Thyroid gland (tissue), 4 donors: ENCODE data around the gene ZNF555. TPM values are rescaled to one million over a fixed set of nuclear protein-coding genes. Genes with fewer than 3 reads are reported as not detected.

Experiments
- DNase-seq, 2 donors: peaks; one replicate each; pipeline ENCODE4 v3.0.0-alpha.2; 2019
- H3K27ac ChIP-seq, 3 donors: fragments of 200-600 bp; sonication (generic); 1 replicate in 2 of 3; 2 replicates in 1 of 3; pipeline ENCODE4 v1.5.1; 2016 to 2019; ENCODE audit warnings: mild to moderate bottlenecking in 1 of 3, moderate library complexity in 1 of 3
- H3K27me3 ChIP-seq: fragments of 200-600 bp; sonication (generic); one replicate; pipeline ENCODE4 v1.5.1; 2019
- H3K36me3 ChIP-seq, 2 donors: fragments of 200-600 bp; sonication (generic); one replicate each; pipeline ENCODE4 v1.5.1; 2016 to 2019
- H3K4me1 ChIP-seq, 2 donors: fragments of 200-600 bp; sonication (generic); one replicate each; pipeline ENCODE4 v1.5.1; 2017 to 2019
- H3K4me3 ChIP-seq, 3 donors: fragments of 200-600 bp; sonication (generic); replicated peaks in 1 of 3; 1 replicate in 2 of 3; 2 replicates in 1 of 3; pipeline ENCODE4 v1.5.1; 2016; ENCODE audit warnings: mild to moderate bottlenecking in 1 of 3
- H3K9me3 ChIP-seq: fragments of 200-600 bp; sonication (generic); one replicate; pipeline ENCODE4 v1.5.1; 2017
- POLR2A ChIP-seq, 2 donors: fragments of 450-650 bp; IDR thresholded peaks; one replicate each; pipeline ENCODE4 v1.6.1; 2017; ENCODE audit warnings: antibody characterized with exemption in 2 of 2, mild to moderate bottlenecking in 2 of 2, moderate library complexity in 1 of 2
- WGBS, 2 donors: methylation state at CpG; one replicate each; pipeline ENCODE4 v1.1.5; 2017; 5-methylcytosine and 5-hydroxymethylcytosine counted together
- intact Hi-C: fragments of 100-400 bp; cut with DNase I; formaldehyde crosslinking; loops from one replicate; pipeline ENCODE4 v1.15.1; 2023
- total RNA-seq, 4 donors: library from RNA; depleted of rRNA; stranded (reverse); fragments of >200 nt; gene quantifications; one replicate each; pipeline ENCODE4 v1.2.3, GENCODE V29; 2016
- TF ChIP-seq, protein P1 (sequence below), 6 experiments: fragments of 200-600 bp in 3 of 6; fragments of 450-650 bp in 3 of 6; sonication (generic) in 3 of 6; IDR thresholded peaks; one replicate each; pipeline ENCODE4 v1.5.1; 2016 to 2019; ENCODE audit warnings: antibody characterized with exemption in 6 of 6, mild to moderate bottlenecking in 2 of 6, inconsistent platforms in 1 of 6, moderate library complexity in 1 of 6

Gene ZNF555
- total RNA-seq, 4 donors from 2014 or later = 8.7 to 10.2 (median 9.5) TPM

DNA sequence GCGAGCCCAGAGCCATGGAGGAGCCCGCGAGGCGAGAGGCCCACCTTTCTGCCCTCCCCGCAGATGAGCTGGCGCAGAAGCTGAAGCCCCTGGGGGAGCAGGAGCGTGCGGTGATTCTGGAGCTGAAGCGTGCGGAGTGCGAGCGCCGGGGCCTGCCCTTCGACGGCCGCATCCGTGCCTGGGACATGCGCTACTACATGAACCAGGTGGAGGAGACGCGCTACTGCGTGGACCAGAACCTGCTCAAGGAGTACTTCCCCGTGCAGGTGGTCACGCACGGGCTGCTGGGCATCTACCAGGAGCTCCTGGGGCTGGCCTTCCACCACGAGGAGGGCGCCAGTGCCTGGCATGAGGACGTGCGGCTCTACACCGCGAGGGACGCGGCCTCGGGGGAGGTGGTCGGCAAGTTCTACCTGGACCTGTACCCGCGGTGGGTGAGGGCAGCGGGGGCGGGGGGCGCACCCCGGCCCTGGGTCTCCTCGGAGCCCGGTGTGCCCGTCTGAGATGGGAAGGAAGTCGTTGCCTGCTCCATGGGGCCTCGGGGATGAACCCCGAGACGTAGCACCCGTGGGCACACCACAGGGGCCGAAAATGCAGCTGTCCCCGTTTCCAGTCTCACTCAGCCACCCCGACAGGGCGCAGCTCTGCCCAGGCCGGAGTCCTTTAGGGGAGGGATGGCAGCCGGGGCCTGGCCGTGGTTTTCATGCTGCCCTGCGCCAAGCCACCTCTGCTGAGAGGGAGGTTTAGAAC lies 33.7 kb upstream of the ZNF555 start:
- DNase-seq = no peak
- intact Hi-C loops = no loop called here
- Histone ChIP-seq H3K27ac (no peak overlapping the region), H3K4me1 (no peaks in the 10 kb centered on the region), H3K4me3 (no peak overlapping the region), H3K36me3 (peaks cover 30 to 45% of the 10 kb centered on the region in 2 donors), H3K27me3 (no peaks in the 10 kb centered on the region), H3K9me3 (no peaks in the 10 kb centered on the region)
- 96 to 97% methylated on average over 21 to 39 of the region's 56 CpGs for WGBS, 2 donors
- TF ChIP-seq, protein P1, sequence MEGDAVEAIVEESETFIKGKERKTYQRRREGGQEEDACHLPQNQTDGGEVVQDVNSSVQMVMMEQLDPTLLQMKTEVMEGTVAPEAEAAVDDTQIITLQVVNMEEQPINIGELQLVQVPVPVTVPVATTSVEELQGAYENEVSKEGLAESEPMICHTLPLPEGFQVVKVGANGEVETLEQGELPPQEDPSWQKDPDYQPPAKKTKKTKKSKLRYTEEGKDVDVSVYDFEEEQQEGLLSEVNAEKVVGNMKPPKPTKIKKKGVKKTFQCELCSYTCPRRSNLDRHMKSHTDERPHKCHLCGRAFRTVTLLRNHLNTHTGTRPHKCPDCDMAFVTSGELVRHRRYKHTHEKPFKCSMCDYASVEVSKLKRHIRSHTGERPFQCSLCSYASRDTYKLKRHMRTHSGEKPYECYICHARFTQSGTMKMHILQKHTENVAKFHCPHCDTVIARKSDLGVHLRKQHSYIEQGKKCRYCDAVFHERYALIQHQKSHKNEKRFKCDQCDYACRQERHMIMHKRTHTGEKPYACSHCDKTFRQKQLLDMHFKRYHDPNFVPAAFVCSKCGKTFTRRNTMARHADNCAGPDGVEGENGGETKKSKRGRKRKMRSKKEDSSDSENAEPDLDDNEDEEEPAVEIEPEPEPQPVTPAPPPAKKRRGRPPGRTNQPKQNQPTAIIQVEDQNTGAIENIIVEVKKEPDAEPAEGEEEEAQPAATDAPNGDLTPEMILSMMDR (IDR thresholded peaks at IDR 0.05) = no peak
- no peak for TF ChIP-seq POLR2A (IDR thresholded peaks at IDR 0.05)

DNA sequence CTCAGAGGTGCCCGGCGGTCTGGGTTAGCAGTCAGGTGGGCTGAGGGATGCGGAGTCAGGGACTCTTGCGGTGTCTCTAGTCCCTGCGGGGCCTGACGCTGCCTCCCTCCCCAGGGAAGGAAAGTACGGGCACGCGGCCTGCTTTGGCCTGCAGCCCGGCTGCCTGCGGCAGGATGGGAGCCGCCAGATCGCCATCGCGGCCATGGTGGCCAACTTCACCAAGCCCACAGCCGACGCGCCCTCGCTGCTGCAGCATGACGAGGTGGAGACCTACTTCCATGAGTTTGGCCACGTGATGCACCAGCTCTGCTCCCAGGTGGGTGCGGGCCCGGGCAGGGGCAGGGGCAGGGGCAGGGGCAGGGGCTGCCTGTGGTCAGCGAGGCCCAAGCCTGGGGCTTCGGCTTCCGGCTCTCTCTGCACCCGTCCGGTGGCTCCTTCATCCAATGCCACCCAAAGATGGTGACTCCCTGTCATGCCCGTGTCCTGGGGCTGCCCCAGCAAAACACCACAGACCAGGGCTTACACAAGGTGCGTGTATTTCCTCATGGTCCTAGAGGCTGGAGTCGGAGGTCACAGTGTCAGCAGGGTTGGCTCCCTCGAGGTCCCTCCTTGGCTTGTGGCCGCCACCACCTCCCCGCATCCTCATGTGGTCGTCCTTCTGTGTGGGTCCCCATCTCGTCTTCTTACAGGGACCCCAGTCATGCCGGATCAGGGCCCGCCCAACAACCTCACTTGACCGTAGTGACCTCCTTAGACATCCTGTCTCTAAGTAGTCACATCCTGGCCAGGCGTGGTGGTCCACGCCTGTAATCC lies 32.9 kb upstream of the ZNF555 start:
- Histone ChIP-seq H3K27me3 (no peaks in the 10 kb centered on the region), H3K4me3 (no peak overlapping the region), H3K36me3 (peaks cover 30 to 45% of the 10 kb centered on the region in 2 donors), H3K9me3 (no peaks in the 10 kb centered on the region), H3K27ac (no peak overlapping the region), H3K4me1 (no peaks in the 10 kb centered on the region)
- no peak for DNase-seq
- TF ChIP-seq, protein P1 (IDR thresholded peaks at IDR 0.05) = no peak
- no peak for TF ChIP-seq POLR2A (IDR thresholded peaks at IDR 0.05)
- intact Hi-C loops = no loop called here
- WGBS, 2 donors = 88 to 93% methylated on average over 11 to 36 of the region's 41 CpGs

DNA sequence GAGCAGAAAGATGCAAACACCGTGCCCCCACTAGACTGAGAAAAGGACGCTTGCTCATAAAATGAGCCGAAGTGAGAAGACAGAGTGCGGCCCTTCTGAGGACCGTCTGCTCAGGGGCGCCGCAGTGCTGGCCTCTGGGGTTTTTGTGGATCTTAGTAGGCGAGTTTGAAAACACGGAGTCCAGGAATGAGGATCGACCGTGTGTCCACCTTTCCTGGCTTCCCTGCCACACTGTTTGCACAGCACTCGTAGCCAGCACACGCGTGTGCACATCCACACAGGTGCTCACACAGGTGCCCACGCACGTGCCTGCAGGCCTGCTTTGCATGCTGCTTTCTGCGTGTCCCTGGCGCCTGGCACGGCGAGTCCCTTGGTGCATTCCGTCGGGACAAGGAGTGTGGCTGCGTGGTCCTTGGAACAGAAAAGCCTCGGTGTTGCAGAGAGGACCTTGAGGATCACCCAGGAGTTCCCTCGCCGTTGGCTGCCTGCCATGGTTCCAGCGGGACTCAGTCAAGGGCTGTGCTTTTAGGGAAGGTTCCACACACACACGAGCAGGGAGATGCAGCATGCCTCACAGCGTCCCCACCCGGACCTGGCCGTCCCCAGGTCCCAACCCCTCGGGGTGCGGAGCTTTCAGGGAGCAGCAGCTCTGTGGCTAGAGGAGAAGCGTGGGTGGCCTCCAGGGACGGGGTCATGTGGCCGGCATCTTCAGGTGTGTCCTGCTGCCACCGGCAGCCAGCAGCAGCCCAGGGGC lies 31.7 kb upstream of the ZNF555 start:
- intact Hi-C loops = no loop called here
- H3K27me3 ChIP-seq = no peaks in the 10 kb centered on the region
- no peak overlapping the region for H3K4me3 ChIP-seq
- DNase-seq = no peak
- H3K9me3 ChIP-seq = no peaks in the 10 kb centered on the region
- no peaks in the 10 kb centered on the region for H3K4me1 ChIP-seq
- no peak overlapping the region for H3K27ac ChIP-seq
- WGBS, 2 donors = 93% methylated on average over 26 to 33 of the region's 37 CpGs
- TF ChIP-seq, protein P1 (IDR thresholded peaks at IDR 0.05) = no peak
- TF ChIP-seq POLR2A (IDR thresholded peaks at IDR 0.05) = no peak
- H3K36me3 ChIP-seq = peaks cover 30 to 45% of the 10 kb centered on the region in 2 donors

DNA sequence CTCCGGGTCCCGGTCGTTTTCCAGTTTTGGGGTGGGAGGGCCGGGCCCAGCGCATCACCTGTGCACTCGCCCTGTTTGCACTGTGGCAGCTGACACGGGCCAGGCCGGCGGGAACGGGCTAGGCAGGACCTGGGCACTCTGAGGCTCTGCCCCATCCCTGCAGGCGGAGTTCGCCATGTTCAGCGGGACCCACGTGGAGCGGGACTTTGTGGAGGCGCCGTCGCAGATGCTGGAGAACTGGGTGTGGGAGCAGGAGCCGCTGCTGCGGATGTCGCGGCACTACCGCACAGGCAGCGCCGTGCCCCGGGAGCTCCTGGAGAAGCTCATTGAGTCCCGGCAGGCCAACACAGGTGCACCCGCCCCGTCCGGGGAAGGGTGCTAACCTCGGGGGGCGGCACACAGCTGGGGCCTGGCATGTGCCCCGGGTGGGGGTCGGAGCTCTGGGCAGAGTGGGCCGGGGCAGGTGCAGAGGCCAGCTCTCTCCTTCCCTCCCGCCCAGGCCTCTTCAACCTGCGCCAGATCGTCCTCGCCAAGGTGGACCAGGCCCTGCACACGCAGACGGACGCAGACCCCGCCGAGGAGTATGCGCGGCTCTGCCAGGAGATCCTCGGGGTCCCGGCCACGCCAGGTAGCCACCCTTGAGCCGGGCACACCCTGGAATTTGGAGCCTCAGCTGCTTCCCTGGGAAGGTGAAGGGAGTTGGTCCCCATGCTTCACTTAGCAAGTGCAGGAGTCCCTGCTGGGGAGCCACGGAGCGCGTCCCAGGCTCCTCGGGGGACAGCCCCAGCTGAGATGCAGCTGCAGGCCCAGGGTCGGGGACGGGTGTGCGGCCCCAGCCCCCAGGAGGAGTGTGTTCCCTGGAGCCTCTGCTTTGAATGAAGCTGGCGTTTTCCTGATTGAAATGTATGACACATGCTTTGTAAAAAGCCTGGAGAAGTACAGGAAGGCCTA lies 30.9 kb upstream of the ZNF555 start:
- intact Hi-C loops = no loop called here
- Histone ChIP-seq H3K4me3 (no peak overlapping the region), H3K4me1 (no peaks in the 10 kb centered on the region), H3K9me3 (no peaks in the 10 kb centered on the region), H3K27me3 (no peaks in the 10 kb centered on the region), H3K36me3 (peaks cover 30 to 37% of the 10 kb centered on the region in 2 donors), H3K27ac (no peak overlapping the region)
- WGBS, 2 donors = 97% methylated on average over 25 to 36 of the region's 58 CpGs
- no peak for TF ChIP-seq POLR2A (IDR thresholded peaks at IDR 0.05)
- TF ChIP-seq, protein P1 (IDR thresholded peaks at IDR 0.05) = no peak
- no peak for DNase-seq
